Forelimb muscle (tissue), 1 donor: ENCODE results near the gene FARS2. TPM values are rescaled to one million over a fixed set of nuclear protein-coding genes. Genes with fewer than 3 reads are reported as not detected.
"Not testable (repeated sequence)": the region's sequence is repeated elsewhere in the genome, so short reads cannot be mapped to it uniquely, and the experiment has no call there.

Source experiments
- DNase-seq: peaks from one replicate; pipeline ENCODE4 v3.0.0-alpha.2; 2013; ENCODE audit warnings: low read depth
- polyA plus RNA-seq: library from polyadenylated mRNA; unstranded; fragments of 120-200 nt; gene quantifications from one replicate; pipeline ENCODE4 v1.2.1, GENCODE V29; 2013; ENCODE audit not compliant: insufficient read length

The FARS2 gene
- polyA plus RNA-seq, 1 donor = 10.3 TPM

GRCh38 chr6:5693225-5694145 lies 432.2 kb downstream of the FARS2 start:
- DNase-seq = no peak

GRCh38 chr6:5695260-5696245 lies 434.2 kb downstream of the FARS2 start:
- DNase-seq = no peak

GRCh38 chr6:5697508-5697907 lies 436.2 kb downstream of the FARS2 start:
- DNase-seq = no peak

- DNase-seq = no peak
These were observed 437.0 kb downstream of the FARS2 start for GRCh38 chr6:5698318-5698717.

- not testable (repeated sequence) for DNase-seq
These were observed 437.8 kb downstream of the FARS2 start for GRCh38 chr6:5699064-5699463.

GRCh38 chr6:5701174-5701573 lies 439.9 kb downstream of the FARS2 start:
- no peak for DNase-seq

DNA sequence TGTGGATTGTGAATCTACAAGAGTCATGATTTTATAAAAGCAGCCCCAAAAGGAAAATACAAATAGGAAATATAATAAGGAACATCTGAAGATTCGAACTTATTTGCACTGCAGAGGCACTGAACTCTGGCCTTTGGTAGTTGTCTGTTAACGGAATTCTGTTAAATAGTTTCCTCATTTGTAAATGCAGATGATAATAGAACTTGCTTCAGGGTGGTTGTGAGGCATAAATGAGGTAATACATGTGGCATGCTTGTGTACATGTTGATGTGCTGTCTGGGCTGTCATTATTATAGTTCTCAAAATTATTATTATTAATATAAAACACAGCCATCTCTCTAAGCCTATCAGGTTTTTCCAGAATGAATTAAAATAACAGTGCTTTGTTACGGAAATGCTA lies 443.4 kb downstream of the FARS2 start:
- no peak for DNase-seq

- no peak for DNase-seq
These were observed 443.9 kb downstream of the FARS2 start for GRCh38 chr6:5705252-5705651.

- DNase-seq = no peak
These were observed 445.1 kb downstream of the FARS2 start for GRCh38 chr6:5706124-5707033.

- no peak for DNase-seq
These were observed 446.1 kb downstream of the FARS2 start for GRCh38 chr6:5707281-5708045.

DNA sequence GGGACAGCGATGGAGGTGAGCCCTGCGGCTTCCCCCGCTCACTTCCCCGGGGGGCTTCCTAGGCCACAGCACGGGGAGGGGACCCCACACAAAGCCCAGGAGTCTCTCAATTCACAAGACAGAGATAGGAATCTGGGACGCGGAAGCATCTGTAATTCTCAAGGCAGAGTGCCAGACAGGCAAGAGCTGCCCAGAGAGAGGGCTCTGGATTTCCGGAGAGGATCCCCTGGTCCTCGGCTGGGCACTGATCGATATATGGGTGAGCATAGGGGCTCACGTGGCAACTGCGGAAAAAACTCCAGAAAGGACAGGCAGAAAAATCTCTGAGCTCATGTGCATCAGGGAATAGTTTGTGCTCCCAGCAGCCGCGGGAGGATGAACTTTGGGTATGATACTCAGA lies 449.2 kb downstream of the FARS2 start:
- no peak for DNase-seq

- no peak for DNase-seq
These were observed 449.6 kb downstream of the FARS2 start for GRCh38 chr6:5710936-5711335.

- DNase-seq = no peak
These were observed 451.3 kb downstream of the FARS2 start for GRCh38 chr6:5712349-5713215.

DNA sequence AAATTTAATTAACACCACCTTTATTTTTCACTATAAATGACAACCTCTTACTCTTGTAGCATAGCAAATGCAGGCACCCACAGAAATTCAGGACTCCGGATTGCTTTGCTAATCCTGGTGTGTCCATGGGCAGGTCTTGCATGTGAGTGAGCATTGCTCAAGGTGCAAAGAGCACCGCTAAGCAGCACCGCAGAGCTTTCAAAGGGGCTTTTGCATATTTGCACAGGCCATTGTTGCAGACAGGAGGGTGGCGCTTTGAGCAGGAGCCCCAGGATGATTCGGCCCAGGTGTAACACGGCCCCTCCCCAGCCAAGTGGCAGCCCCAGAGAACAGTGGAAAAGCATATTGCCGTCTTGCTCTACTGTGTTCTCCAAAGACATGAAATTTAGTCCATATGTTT lies 452.2 kb downstream of the FARS2 start:
- no peak for DNase-seq

DNA sequence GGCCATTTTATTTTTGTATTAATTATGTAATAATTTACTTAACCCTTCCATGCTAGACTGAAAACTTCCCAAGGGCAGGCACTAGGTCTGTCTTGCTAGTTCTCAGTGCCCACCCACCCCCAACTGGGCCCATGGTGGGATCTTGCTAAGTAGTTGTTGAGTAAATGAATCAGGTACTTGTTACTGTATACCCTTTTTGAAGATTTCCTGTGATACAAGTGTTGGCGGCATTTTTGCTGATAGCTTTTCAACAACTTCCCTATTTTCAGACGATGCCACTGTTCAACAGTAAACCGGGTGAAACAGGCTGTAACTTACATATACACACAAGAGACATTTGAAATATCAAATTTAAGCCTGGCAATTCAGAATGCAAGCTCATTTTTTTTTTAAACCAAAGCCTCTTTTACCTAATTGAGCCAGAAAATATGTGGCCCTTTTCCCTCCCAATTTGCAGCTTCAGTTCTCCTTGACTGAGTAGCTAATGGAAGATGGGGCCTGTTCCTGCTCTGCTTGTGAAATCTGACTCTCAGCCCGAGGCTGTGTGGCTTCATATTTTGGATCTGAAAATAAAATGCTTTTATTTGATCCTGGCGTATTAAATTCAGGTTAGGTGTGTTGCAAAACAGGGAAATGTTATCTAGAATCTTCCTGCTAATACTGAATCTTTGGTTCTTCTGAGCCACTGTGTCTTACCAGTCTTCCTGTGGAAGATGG lies 457.1 kb downstream of the FARS2 start:
- DNase-seq = no peak

GRCh38 chr6:5723841-5724691 lies 462.8 kb downstream of the FARS2 start:
- no peak for DNase-seq

- no peak for DNase-seq
These were observed 463.6 kb downstream of the FARS2 start for GRCh38 chr6:5724911-5725310.
